Inferior parietal cortex (tissue), 1 donor: ENCODE measurements around the gene DGKH.
A peak's percentile ranks its signal among the peaks of the same experiment; 100 is the strongest.
"Not testable (repeated sequence)": the region's sequence is repeated elsewhere in the genome, so short reads cannot be mapped to it uniquely, and the experiment has no call there.

Experiments used
- DNase-seq: peaks from one replicate; pipeline ENCODE4 v3.0.0-alpha.2; 2016; ENCODE audit errors: extremely low spot score

DGKH gene

DNA sequence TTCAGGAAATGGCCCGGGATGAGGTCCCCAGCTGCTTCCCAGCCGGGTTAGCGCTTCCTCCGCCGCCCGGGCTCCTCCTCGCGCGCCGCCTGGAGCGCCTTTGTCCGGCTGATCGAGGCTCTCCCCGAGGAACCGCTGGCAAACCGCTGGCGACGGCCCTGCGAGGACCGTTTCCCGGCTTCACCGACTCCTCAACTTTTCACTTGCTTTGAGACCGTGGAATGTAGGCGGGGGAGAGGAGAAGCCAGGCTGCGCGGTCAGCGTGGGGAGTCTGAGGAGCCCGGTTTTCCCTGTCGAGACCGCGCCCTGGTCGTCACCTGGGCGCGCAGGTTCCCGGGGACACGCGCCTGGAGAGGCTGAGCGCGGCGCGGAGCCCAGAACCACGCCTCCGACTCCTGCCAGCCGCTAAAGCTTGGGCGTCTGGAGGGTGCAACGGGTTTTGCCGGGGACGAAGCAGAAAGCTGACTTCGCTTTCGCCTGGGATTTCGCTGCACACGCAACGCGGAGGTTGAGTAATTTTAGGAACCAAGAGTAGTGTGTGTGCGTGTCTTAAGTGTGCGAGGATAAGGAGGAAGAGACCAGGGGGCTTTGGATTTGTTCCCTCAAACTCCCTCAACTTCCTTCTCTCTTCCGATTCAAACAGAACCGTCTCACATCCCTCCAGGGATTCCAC lies 7.3 kb upstream of the DGKH start:
- DNase-seq, result peak; percentile 31

DNA sequence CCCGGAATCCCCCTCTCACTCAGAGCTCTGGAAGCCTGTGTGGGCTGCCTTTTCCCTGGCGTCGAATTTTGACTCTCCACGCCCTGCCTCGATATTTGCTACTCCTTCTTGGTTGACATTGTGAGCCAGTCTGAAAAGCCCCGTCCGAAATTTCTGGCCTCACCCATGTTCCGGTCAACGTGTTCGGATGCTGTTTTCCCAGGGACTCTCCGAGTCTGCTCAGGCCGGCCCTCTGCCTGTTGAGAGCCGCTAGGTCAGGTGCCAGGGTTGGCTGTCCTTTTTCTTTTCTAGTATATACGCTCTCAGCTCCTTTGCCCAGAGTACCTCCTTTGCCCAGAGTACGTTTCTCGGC lies 6.8 kb upstream of the DGKH start:
- DNase-seq, result peak; percentile 32

DNA sequence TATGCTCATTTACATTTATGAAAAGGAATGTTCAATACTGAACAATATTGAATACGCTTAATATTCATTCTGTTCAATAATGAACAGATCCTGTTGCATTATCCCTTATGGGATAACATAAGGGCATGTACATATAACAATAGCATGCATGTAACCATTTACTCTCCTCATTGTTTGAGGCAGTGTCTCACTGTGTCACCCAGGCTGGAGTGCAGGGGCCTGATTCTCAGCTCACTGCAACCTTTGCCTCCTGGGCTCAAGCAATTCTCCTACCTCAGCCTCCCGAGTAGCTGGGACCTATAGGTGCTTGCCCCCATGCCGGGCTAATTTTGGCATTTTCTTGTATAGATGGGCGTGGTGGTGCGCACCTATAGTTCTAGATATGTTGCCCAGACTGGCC lies 4.8 kb upstream of the DGKH start:
- DNase-seq, result no peak

DNA sequence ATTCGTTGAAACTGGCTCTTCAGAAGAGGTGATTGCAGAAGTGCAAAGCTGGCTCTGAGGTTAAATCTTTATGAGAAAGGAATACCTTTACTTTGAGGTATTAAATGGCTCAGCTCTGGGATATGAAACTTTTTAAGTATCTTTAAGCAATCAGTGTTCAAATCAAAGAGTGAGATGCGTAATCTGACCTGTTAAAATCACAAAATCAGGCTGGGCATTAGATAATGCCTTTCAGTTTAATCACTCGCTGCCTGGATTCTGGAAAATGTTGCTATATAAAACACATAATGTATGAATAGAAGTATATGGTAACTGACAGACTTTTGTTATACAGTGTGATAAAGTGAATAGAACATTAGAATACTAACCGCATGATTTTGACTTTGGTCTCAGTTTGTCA lies 2.0 kb upstream of the DGKH start:
- no peak for DNase-seq

DNA sequence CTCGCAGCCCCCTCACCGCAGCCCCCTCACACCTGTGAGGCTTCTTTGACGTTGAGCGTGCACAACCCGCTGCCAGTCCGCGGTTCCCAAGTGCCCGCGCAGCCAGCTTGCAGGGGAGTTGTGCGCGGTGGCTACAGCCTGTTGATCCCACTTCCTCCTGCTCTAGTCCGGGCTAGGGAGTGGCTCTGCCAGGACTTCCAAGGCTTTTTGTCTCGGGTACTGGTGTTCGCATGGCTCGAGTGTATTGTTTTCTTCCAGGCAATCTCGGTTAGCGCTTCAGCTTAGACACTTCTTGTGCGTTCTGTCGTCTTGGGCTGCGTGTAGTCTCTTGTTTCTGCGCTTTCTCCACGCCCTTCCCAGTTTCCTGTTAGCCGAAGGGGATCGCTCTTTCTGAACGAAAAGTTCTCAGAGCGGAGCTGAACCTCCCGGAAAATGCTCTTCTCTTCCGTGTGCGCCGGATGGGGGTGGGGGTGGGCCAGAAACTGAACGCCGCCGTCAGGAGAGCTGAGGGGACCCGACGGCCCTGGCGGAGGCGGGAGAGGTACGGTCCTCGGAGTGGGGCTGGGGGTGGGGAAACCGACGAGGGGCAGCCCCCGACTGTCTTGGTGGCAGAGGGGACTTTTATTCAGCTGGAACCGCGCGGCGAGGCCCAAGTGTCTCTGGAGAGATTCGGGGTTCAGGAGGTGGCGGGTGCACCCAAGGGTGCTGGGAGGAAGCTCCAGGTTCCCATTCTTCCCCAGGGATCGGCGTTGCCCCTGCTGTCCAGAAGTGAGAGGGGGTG lies 697 bp upstream of the DGKH start:
- DNase-seq, result peak; percentile 23

DNA sequence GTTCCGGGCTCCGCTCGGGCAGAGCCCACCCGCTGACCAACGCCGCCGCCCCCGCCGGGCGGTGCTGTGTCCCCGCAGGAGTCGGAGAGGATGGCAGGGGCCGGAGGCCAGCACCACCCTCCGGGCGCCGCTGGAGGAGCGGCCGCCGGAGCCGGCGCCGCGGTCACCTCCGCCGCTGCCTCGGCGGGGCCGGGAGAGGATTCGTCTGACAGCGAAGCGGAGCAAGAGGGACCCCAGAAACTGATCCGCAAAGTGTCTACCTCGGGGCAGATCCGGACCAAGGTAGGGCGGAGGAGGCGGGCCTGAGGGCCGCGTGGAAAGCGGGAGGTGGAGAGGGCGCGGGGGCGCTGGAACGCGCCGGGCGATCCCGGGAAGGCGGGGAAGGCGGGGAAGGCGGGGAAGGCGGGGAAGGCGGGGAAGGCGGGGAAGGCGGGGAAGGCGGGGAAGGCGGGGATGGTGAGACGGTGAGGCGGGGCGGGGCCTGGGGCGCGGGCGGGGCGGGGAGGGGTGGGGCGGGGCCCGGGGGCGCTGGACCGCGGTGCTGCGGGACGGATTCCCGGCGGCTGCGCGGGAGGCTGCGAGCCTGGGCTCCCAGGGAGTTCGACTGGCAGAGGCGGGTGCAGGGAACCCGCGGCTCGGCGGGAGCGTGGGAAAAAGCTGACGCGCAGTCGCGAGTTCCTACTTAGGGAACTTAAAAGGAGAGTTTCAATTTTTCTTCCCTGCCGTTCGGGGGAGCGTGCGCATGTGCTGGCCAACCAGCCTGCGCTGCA lies 421 bp downstream of the DGKH start:
- DNase-seq, result peak; percentile 39

DNA sequence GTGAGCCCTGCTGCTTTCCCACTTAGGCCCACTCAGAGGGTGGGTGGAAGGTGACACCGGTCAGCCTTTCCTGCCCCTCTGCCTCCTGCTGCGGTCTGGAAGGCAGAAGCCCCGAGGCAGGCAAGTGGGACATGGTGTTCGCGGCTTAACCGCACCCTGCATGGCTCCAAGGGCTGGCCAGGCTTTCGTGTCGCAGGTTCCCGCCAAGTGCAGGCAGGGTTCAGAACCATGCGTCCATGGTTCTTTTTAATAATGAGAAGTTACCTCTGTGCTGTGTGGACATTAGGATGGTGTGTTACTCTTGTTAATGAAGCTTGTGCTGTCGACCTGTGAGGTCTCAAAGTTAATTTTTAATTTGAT lies 986 bp downstream of the DGKH start:
- DNase-seq, result no peak

DNA sequence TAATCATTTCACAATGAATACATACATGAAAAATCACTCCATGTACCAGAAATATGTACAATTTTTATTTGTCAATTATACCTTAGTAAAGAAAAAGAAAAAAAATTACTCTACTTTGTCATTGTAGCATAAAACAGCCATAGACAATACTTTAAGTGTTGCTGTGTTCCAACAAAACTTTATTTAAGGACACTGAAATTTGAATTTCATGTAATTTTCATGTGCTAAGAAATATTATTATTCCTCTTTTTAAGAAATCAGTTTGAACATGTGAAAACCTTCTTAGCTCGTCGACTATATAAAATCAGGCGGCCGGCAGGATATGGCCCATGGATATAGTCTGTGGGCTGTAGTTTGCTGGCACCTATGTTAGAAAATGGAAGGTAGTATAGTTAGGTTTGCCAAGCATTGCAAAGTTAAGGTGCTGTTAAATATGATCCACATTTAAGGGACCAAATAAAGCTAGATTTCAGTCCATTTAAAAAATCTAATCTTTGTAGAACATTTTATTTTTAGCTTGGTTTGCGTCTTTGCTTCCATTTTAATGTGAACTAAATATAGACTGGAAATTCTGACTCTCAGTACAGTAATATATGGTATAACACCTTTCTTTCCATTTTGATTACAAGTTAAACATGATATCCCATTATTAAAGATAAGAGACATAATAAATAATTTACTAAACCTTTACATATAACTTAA lies 6.5 kb downstream of the DGKH start:
- DNase-seq, result no peak

DNA sequence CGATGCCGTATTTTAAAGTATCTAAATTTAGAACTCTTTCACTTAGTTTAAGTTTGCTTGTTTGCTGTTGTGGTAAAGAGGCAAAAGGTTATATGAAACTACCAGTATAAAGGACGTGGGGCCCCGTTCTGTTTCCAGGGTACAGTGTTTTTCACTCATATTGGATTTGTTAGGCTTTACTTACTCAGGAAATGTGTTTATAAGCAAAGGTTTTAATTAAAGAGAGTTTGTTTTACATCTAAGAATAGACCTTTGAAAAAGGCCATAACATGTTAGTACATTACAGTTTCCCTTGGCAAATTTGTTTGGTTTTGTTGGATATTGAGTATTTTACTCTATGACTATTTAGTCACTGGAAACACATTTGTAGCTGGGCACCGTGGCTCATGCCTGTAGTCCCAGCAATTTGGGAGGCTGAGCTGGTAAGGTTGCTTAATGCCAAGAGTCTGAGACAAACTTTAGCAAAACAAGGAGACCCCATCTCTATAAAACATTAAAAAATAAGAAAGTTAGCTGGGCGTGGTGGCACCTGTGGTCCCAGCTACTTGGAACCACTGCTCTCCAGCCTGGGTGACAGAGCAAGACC lies 7.1 kb downstream of the DGKH start:
- DNase-seq, result no peak

DNA sequence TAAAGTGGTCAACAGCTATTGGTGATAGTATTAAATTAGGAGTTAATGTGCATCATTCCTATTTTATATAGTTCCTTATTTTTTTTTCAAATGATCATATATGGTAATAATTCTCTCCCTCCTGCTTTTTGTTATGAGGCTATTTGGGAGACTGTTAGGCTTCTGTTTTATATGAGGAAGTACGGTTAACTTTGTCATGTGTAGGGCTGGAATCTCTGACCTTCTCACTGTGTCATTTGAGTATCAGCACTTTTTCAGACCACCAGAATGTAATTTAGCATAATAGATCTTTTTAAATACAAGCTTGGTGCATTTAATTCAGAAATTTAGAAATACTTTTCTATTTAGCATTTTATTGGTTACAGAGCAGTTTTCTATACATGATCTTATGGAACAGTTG lies 7.7 kb downstream of the DGKH start:
- no peak for DNase-seq

DNA sequence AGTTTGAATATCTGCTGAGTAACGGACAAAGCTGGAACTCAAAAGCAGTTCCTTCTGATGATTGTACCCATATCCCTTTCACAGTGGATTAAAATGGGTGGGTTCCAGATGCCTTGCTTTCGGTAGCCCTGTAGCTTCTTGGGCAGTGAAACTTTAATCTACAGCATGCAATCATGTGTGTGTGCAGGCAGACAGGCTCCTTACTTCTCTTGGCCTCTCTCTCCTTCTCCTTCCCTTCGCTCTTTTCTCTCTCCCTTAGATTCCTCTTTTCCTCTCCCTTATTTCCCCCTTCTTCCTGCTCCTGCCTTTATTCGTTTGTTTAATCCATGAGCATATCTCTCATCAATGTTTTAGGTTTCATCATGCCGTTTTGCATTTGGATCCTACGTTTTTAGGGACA lies 8.1 kb downstream of the DGKH start:
- no peak for DNase-seq

DNA sequence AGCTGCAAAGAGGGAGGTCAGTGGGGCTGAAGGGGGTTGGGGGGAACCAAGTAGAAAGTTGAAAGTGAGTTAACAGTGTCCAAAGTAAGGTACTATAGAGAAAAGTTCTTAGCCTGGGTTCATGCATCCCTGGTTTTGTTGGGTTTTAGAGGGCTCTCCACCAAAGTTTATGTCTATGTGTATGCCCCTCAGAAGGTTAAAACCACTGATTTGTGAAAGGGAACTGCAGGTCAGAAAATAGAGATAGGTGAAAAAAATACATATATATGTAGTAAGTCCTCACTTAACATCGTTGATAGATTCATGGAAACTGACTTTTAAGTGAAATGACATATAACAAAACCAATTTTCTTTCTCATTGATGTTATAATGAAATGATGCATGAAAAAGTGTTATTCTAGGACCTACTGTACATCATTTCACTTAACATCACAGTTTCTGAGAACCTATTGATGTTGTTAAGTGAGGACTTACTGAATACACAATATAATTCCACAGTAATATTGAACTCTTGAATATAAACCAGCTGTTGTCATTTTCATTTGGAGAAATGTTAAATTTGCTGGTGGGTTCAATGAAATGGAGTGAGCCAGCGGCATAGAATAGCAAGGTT lies 9.6 kb downstream of the DGKH start:
- DNase-seq, result no peak

DNA sequence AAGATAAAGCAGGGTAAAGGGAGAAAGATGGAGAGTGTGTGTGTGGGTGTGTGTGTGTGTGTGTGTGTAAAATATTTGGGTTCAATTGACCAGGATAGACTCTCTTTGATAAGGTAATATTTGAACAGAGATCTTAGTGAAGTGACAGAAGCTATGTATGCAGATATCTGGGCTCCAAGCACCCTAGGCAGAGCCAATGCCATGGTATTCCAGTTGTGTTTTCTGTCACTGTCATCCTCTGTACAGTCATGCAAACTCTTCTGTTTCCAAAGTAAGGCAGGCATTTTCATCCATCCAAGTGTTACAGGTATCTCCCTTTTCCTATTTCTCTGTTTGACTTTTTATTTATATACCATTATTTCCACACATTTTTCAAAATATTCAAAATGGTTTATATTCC lies 13.5 kb downstream of the DGKH start:
- no peak for DNase-seq

DNA sequence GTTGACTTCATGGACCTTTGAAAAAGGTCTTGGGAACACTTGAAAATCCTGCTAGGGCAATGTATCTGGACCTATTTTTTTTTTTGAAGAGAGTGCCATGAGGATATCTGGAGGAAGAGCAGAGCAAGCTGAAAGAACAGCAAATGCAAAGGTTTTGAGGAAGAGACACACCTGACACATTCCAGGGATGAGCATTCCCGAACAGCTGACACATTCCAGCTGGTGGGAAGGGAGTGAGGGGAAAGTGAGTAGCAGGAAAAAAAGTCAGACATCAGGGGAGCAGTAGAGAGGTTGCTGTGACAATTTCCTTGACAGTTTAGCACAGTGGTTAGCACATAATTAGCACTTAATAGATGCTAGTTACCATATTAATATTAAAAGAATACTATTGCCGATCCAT lies 14.7 kb downstream of the DGKH start:
- DNase-seq, result no peak

DNA sequence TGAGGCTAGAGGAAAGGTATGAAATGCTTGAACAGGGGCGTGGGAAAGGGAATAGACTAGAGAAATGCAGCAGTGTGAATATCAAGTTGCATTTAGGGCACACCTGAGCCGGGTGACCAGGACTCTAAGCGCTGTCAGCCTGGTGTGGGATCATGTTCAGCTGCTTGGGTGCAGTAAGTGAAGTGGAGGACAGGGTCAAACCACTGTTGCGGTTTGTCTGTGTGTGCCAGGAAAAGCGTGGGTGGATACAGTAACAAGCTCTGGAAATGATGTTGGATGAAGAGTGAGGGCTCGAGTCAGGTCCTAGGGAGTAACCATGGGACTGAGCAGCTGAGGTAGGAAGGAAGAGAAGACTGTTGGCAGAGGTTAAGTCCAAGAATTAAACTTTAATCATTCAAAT lies 15.8 kb downstream of the DGKH start:
- no peak for DNase-seq

DNA sequence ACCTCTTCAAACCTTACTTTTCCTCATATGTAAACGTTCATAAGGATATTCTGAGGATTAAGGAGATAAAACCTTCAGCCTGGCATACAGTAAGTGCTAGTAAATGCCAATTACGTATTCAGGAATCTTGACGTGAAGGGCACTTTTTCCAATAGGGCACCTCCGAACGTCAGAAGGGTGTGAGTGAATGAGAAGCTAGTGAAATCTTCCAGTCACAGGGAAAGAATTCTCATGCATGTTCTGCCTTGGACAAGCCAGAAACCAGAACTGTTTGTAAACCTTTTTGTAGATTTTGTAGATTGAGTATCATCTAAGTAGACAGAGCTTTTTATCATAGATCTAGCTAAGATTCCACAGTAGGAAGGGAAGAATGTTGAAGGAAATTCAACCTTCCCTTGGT lies 16.5 kb downstream of the DGKH start:
- DNase-seq, result no peak

DNA sequence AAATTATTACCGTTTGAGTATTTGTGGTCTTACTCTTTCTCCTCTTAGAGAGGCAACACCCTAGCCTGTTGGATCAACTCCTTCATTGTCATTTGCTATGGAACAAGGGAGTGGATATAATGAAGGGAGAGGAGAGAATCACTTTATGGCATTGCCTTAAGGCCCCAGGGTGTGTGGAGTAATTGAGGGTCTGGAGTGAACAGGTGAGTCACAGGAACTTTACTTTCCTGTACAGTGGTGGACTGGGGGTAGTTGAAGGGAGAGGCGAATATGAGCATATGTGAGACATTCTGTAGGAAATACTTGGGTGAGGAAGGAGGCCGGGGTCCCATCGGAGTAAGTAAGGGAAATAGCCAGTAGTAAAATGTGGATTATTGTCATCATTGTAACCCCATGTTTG lies 17.0 kb downstream of the DGKH start:
- no peak for DNase-seq

DNA sequence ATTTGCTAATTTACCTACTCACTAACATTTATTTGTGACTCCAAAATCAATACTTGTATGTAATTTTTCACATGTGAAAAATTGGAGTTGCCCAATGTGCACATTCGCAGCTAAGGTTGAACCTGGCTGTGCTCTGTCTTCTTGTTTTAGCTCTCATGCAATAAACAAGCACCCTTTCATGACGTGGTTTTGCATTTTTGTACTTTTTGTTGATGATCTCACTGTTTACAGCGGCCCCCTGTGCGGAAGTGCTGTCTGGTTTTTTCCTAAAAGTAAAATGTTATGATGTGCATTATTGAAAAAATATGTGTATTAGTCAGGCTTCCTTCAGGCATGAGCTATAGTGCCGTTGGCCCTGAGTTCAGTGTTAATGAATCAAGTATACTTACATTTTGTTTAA lies 18.1 kb downstream of the DGKH start:
- no peak for DNase-seq

DNA sequence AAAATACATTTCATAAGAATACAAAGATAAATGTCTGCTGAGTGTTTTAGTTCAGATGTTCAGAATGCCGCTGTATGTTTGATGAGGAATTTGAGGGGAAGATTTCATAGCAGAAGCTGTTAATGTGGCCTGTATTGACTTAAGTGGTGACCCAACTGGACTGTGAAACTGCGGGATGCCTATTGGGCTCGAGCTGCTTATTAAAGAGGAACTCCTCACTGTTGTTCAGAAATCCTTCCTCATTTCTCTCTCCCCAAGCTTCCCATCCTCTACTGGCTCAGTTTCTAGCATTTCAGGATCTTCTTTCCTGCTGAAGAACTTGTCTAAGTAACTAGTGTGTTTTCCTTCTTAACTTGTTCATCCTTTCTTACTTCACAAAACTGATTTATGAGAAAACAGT lies 20.4 kb downstream of the DGKH start:
- no peak for DNase-seq

DNA sequence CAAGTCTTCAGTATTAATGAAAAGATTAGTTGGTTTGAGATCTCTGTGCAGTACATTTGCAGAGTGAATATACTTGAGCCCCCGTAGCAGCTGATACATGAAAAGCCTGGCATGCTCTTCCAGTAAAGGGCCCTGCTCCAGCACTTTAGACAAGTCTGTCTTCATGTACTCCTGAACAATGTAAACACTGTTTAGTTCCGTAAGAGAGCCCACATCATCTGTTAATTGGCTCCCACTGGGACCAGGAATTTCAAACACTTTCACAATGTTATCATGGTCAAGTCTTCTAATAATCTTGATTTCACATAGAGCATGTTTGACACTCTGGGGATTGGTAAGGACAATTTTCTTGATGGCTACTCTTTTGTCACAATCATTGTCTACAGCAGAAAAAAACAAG lies 22.2 kb downstream of the DGKH start:
- DNase-seq, result not testable (repeated sequence)

DNA sequence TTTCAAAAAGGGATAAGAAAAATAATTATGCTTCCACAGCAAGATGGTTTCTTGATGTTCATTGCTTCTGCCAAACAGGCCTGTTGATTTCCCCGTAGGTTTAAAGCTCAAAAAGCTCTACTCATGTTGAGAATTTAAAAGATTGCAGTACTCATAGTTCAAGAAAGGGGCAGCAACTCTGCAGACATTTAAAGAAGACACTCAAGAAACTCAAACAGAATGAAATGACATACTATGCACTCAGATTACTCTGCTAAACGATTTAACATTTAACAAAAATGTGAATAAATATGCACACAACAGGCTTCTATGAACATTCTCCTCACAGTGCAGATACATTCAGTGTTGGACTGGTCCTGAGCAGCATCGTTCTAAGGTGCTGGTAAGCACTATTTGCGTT lies 22.7 kb downstream of the DGKH start:
- not testable (repeated sequence) for DNase-seq
